GM12878 (cell line): Measurements from ENCODE around the gene LCE6A. TPM values are rescaled to one million over a fixed set of nuclear protein-coding genes. Genes with fewer than 3 reads are reported as not detected.

Source experiments
- ATAC-seq: fragments of 200-7000 bp; cut with Tn5 transposase; 3 replicates; pipeline ENCODE4 v1.9.1; 2020; ENCODE audit warnings: mild to moderate bottlenecking, moderate library complexity
- BruUV-seq: library from RNA; stranded (reverse); fragments of 400-500 nt; replicated peaks from 2 replicates; lab custom pipeline; 2021; lab: Mats Ljungman, UMichigan
- CTCF ChIA-PET: fragments of 300-600 bp; sonication (Branson Sonifier 250); formaldehyde crosslinking; extraction: SDS; loops from one replicate; lab custom pipeline; 2021; ENCODE audit warnings: inconsistent platforms; lab: Yijun Ruan, JAX
- POLR2A ChIA-PET: fragments of 350-600 bp; formaldehyde crosslinking; extraction: SDS; loops from one replicate; lab custom pipeline; 2021; ENCODE audit warnings: inconsistent platforms; lab: Charles Lee
- RAD21 ChIA-PET: fragments of 300-600 bp; sonication (Branson Sonifier 250); formaldehyde crosslinking; loops from one replicate; lab custom pipeline; 2023; ENCODE audit warnings: antibody characterized with exemption; ENCODE audit not compliant: unreplicated experiment; lab: Charles Lee
- SMC1A ChIA-PET: fragments of 300-600 bp; sonication (Branson Sonifier 250); formaldehyde crosslinking; loops from one replicate; lab custom pipeline; 2023; ENCODE audit not compliant: unreplicated experiment, uncharacterized antibody; lab: Charles Lee
- DNase-seq: peaks from one replicate; pipeline ENCODE4 v3.0.0-alpha.2; 2011; ENCODE audit warnings: low read depth, low spot score
- FAIRE-seq: peaks from 3 replicates; lab custom pipeline; 2011; peaks lifted over from hg19 to GRCh38; lab: Jason Lieb, UNC
- H2AFZ ChIP-seq: 2 replicates; pipeline ENCODE4 v1.6.0; 2011; ENCODE audit warnings: low read depth, low read length, control low read depth; ENCODE audit not compliant: control insufficient read depth
- H3K27ac ChIP-seq: 2 replicates; pipeline ENCODE4 v1.5.1; 2011; ENCODE audit warnings: control low read depth; ENCODE audit not compliant: control insufficient read depth, insufficient read depth
- H3K27me3 ChIP-seq, 2 experiments: replicated peaks in 1 of 2; 2 replicates each; pipeline versions ENCODE4 v1.6.0 to v1.6.1; 2011; ENCODE audit warnings: low read length in 1 of 2; ENCODE audit not compliant: control insufficient read depth in 2 of 2, insufficient read depth in 2 of 2
- H3K36me3 ChIP-seq, 2 experiments: 2 replicates each; pipeline ENCODE4 v1.5.1; 2011; ENCODE audit warnings: low read length in 1 of 2; ENCODE audit not compliant: control insufficient read depth in 2 of 2, insufficient read depth in 2 of 2
- H3K4me1 ChIP-seq: 2 replicates; pipeline ENCODE4 v1.6.1; 2011; ENCODE audit warnings: mild to moderate bottlenecking, low read length, moderate library complexity, mixed read lengths; ENCODE audit not compliant: control insufficient read depth, insufficient read depth
- H3K4me2 ChIP-seq: 2 replicates; pipeline ENCODE4 v1.6.0; 2011; ENCODE audit warnings: control low read depth; ENCODE audit not compliant: control insufficient read depth, insufficient read depth
- H3K4me3 ChIP-seq: fragments of 200-600 bp; sonication (generic); 2 replicates; pipeline ENCODE4 v1.5.1; 2016
- H3K79me2 ChIP-seq: 2 replicates; pipeline ENCODE4 v1.6.0; 2011; ENCODE audit warnings: low read length; ENCODE audit not compliant: control insufficient read depth, insufficient read depth
- H3K9ac ChIP-seq: 2 replicates; pipeline ENCODE4 v1.8.0; 2011; ENCODE audit warnings: low read length, control low read depth, mixed read lengths; ENCODE audit not compliant: control insufficient read depth, insufficient read depth
- H3K9me3 ChIP-seq: replicated peaks from 3 replicates; pipeline ENCODE4 v1.5.1; 2011; ENCODE audit warnings: mild to moderate bottlenecking, low read length; ENCODE audit not compliant: control insufficient read depth, insufficient read depth
- H4K20me1 ChIP-seq: 2 replicates; pipeline ENCODE4 v1.6.0; 2011; ENCODE audit not compliant: control insufficient read depth, insufficient read depth
- CREM ChIP-seq: IDR thresholded peaks from 2 replicates; pipeline ENCODE4 v1.6.1; 2014; ENCODE audit warnings: antibody characterized with exemption, low read depth
- HCFC1 ChIP-seq: fragments of 150-350 bp; IDR thresholded peaks from 2 replicates; pipeline ENCODE4 v1.6.1; 2014; ENCODE audit warnings: low read length
- HDAC6 ChIP-seq: fragments of 200-600 bp; sonication (generic); IDR thresholded peaks from one replicate; pipeline ENCODE4 v1.8.0; 2017; ENCODE audit warnings: antibody characterized with exemption; ENCODE audit not compliant: unreplicated experiment
- PAX5 ChIP-seq: IDR thresholded peaks from 2 replicates; pipeline ENCODE4 v1.6.1; 2011; ENCODE audit warnings: low read depth, low read length, borderline replicate concordance
- PKNOX1 ChIP-seq: fragments of 450-650 bp; IDR thresholded peaks from 2 replicates; pipeline ENCODE4 v1.6.1; 2016; ENCODE audit warnings: mild to moderate bottlenecking
- POLR2AphosphoS2 ChIP-seq: IDR thresholded peaks from 2 replicates; pipeline ENCODE4 v1.6.1; 2011; ENCODE audit warnings: low read depth, mild to moderate bottlenecking, low read length, improper control_type of control experiment, moderate library complexity
- POLR2AphosphoS5 ChIP-seq: IDR thresholded peaks from 2 replicates; pipeline ENCODE4 v1.6.1; 2011; ENCODE audit warnings: mild to moderate bottlenecking, low read length, inconsistent platforms
- RB1 ChIP-seq: fragments of 450-650 bp; formaldehyde crosslinking; IDR thresholded peaks from 2 replicates; pipeline ENCODE4 v1.6.1; 2017; ENCODE audit warnings: mild to moderate bottlenecking, borderline replicate concordance
- RBBP5 ChIP-seq: fragments of 200-600 bp; sonication (generic); conservative IDR thresholded peaks from 2 replicates; pipeline ENCODE4 v1.6.1; 2016
- SPI1 ChIP-seq: IDR thresholded peaks from 2 replicates; pipeline ENCODE4 v1.6.1; 2011; ENCODE audit warnings: low read depth, mild to moderate bottlenecking, low read length, moderate library complexity, borderline replicate concordance; ENCODE audit not compliant: insufficient read depth
- SUZ12 ChIP-seq: fragments of 200-600 bp; sonication (generic); IDR thresholded peaks from one replicate; pipeline ENCODE4 v1.6.1; 2018; ENCODE audit warnings: antibody characterized with exemption, mild to moderate bottlenecking; ENCODE audit not compliant: unreplicated experiment
- in situ Hi-C: fragments of 300-500 bp; cut with MboI; formaldehyde crosslinking; loops from 9 replicates; pipeline ENCODE4 v1.14.3; 2018; ENCODE audit warnings: mixed read lengths
- intact Hi-C: fragments of 100-400 bp; cut with micrococcal nuclease; formaldehyde crosslinking; loops from one replicate; pipeline ENCODE4 v1.14.2; 2022; ENCODE audit not compliant: unreplicated experiment
- polyA plus RNA-seq, 11 experiments: library from polyadenylated mRNA; depleted of rRNA in 4 of 11; unstranded in 6 of 11; stranded (reverse) in 5 of 11; fragments of >200 nt; fragmentation: Nextera tagmentation in 4 of 11; fragmentation: Illumina TruSeq in 1 of 11; extraction: Ambion mirVana in 4 of 11; extraction: Trizol in 1 of 11; gene quantifications; 1 replicate in 1 of 11; 2 replicates in 10 of 11; pipeline versions ENCODE4 v1.2.1 to v1.2.3, GENCODE V29; 2011 to 2016; ENCODE audit warnings: inconsistent platforms in 2 of 11, missing spikeins in 2 of 11, low read depth in 1 of 11
- total RNA-seq, 4 experiments: library from RNA; depleted of rRNA in 3 of 4; stranded (reverse); fragments of >200 nt in 3 of 4; fragmentation: Illumina TruSeq in 1 of 4; extraction: Trizol in 1 of 4; gene quantifications; 2 replicates each; pipeline versions ENCODE4 v1.2.1 to v1.2.3, GENCODE V29; 2013 to 2021
- TF ChIP-seq, protein P1 (sequence below): fragments of 450-650 bp; IDR thresholded peaks from 2 replicates; pipeline ENCODE4 v1.6.1; 2017; ENCODE audit warnings: low read depth, mild to moderate bottlenecking, moderate library complexity
- TF ChIP-seq, protein P2 (sequence below): fragments of 450-650 bp; IDR thresholded peaks from 2 replicates; pipeline ENCODE4 v1.6.1; 2017; ENCODE audit warnings: mild to moderate bottlenecking, moderate library complexity
- TF ChIP-seq, protein P3 (sequence below): fragments of 450-650 bp; IDR thresholded peaks from 2 replicates; pipeline ENCODE4 v1.6.1; 2016; ENCODE audit warnings: mild to moderate bottlenecking

Gene LCE6A
- total and polyA plus RNA-seq, 10 of the 15 experiments (the other 5 are each of a cell fraction or from before 2014, with no cell fraction given): 0.45 TPM; not detected in 9

- BruUV-seq: no TSS peak
- Histone ChIP-seq H3K36me3 (no peaks in the 10 kb centered on the region), H3K4me3 (no peak overlapping the region), H3K4me1 (peaks cover 39% of the 10 kb centered on the region), H3K9me3 (no peaks in the 10 kb centered on the region), H3K9ac (no peak overlapping the region), H3K27me3 (no peaks in the 10 kb centered on the region), H4K20me1 (no peaks in the 10 kb centered on the region), H2AFZ (peak overlapping the region; percentile 35), H3K79me2 (no peaks in the 10 kb centered on the region), H3K27ac (peak overlapping the region; percentile 39; the same call in 1 of the 2 replicates), H3K4me2 (peak overlapping the region; percentile 4; the same call in 1 of the 2 replicates)
- in situ Hi-C loops: no loop called here
- FAIRE-seq (no peak), DNase-seq (no peak), ATAC-seq (peak; percentile 67)
- CTCF ChIA-PET: interaction anchor here (1.1 to 2.2 kb wide), 3 partner anchors 14 to 40 kb away, joined by 3 to 13 read pairs (median 5); no protein-coding TSS in a partner anchor
- SMC1A ChIA-PET: interaction anchor here (0.8 to 1.0 kb wide), 2 partner anchors 24 to 25 kb away, joined by 3 to 4 read pairs; partner anchors contain the start of gene IVL
- RAD21 ChIA-PET: interaction anchor here (1.0 to 1.8 kb wide), 3 partner anchors 12 to 29 kb away, joined by 3 to 5 read pairs (median 4); partner anchors contain the start of gene IVL
- intact Hi-C loops: no loop called here
- POLR2A ChIA-PET: interaction anchor here (0.6 kb wide), 1 partner anchor 613 kb away, joined by 4 read pairs; no protein-coding TSS in a partner anchor
- TF ChIP-seq RB1: no peak
- TF ChIP-seq, protein P1, sequence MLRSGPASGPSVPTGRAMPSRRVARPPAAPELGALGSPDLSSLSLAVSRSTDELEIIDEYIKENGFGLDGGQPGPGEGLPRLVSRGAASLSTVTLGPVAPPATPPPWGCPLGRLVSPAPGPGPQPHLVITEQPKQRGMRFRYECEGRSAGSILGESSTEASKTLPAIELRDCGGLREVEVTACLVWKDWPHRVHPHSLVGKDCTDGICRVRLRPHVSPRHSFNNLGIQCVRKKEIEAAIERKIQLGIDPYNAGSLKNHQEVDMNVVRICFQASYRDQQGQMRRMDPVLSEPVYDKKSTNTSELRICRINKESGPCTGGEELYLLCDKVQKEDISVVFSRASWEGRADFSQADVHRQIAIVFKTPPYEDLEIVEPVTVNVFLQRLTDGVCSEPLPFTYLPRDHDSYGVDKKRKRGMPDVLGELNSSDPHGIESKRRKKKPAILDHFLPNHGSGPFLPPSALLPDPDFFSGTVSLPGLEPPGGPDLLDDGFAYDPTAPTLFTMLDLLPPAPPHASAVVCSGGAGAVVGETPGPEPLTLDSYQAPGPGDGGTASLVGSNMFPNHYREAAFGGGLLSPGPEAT: no peak
- TF ChIP-seq CREM: peak; percentile 8; the same call in 1 of the 2 replicates
- no peak for TF ChIP-seq HDAC6
- TF ChIP-seq HCFC1: no peak
- no peak for TF ChIP-seq POLR2AphosphoS2
- TF ChIP-seq, protein P2, sequence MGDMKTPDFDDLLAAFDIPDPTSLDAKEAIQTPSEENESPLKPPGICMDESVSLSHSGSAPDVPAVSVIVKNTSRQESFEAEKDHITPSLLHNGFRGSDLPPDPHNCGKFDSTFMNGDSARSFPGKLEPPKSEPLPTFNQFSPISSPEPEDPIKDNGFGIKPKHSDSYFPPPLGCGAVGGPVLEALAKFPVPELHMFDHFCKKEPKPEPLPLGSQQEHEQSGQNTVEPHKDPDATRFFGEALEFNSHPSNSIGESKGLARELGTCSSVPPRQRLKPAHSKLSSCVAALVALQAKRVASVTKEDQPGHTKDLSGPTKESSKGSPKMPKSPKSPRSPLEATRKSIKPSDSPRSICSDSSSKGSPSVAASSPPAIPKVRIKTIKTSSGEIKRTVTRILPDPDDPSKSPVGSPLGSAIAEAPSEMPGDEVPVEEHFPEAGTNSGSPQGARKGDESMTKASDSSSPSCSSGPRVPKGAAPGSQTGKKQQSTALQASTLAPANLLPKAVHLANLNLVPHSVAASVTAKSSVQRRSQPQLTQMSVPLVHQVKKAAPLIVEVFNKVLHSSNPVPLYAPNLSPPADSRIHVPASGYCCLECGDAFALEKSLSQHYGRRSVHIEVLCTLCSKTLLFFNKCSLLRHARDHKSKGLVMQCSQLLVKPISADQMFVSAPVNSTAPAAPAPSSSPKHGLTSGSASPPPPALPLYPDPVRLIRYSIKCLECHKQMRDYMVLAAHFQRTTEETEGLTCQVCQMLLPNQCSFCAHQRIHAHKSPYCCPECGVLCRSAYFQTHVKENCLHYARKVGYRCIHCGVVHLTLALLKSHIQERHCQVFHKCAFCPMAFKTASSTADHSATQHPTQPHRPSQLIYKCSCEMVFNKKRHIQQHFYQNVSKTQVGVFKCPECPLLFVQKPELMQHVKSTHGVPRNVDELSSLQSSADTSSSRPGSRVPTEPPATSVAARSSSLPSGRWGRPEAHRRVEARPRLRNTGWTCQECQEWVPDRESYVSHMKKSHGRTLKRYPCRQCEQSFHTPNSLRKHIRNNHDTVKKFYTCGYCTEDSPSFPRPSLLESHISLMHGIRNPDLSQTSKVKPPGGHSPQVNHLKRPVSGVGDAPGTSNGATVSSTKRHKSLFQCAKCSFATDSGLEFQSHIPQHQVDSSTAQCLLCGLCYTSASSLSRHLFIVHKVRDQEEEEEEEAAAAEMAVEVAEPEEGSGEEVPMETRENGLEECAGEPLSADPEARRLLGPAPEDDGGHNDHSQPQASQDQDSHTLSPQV: no peak
- peak; percentile 78 for TF ChIP-seq SPI1
- no peak for TF ChIP-seq PAX5
- TF ChIP-seq POLR2AphosphoS5: no peak
- TF ChIP-seq SUZ12: no peak
- no peak for TF ChIP-seq PKNOX1
- no peak for TF ChIP-seq RBBP5
- TF ChIP-seq, protein P3, sequence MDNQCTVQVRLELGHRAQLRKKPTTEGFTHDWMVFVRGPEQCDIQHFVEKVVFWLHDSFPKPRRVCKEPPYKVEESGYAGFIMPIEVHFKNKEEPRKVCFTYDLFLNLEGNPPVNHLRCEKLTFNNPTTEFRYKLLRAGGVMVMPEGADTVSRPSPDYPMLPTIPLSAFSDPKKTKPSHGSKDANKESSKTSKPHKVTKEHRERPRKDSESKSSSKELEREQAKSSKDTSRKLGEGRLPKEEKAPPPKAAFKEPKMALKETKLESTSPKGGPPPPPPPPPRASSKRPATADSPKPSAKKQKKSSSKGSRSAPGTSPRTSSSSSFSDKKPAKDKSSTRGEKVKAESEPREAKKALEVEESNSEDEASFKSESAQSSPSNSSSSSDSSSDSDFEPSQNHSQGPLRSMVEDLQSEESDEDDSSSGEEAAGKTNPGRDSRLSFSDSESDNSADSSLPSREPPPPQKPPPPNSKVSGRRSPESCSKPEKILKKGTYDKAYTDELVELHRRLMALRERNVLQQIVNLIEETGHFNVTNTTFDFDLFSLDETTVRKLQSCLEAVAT: no peak
Observed at GRCh38 chr1:152884085-152884484, 41.4 kb downstream of the LCE6A start.
